NCI-H1048 (cell line): Measurements from ENCODE around the gene NEUROD2.

ENCODE experiments used
- DNase-seq: peaks from one replicate; lab custom pipeline; 2025; lab: John Stamatoyannopoulos, UW

NEUROD2 gene

GRCh38 chr17:39607851-39608130 lies at the start of gene NEUROD2:
NEUROD2 (minus strand) TSS chr17:39607920; CDS start chr17:39606599, 1,321 bp downstream.
- no peak for DNase-seq

GRCh38 chr17:39655105-39655504 lies 47.4 kb upstream of the NEUROD2 start:
- DNase-seq = no peak

GRCh38 chr17:39653662-39654331 lies 46.1 kb upstream of the NEUROD2 start:
- DNase-seq = no peak

GRCh38 chr17:39653316-39653661 lies 45.6 kb upstream of the NEUROD2 start:
- DNase-seq = no peak

DNA sequence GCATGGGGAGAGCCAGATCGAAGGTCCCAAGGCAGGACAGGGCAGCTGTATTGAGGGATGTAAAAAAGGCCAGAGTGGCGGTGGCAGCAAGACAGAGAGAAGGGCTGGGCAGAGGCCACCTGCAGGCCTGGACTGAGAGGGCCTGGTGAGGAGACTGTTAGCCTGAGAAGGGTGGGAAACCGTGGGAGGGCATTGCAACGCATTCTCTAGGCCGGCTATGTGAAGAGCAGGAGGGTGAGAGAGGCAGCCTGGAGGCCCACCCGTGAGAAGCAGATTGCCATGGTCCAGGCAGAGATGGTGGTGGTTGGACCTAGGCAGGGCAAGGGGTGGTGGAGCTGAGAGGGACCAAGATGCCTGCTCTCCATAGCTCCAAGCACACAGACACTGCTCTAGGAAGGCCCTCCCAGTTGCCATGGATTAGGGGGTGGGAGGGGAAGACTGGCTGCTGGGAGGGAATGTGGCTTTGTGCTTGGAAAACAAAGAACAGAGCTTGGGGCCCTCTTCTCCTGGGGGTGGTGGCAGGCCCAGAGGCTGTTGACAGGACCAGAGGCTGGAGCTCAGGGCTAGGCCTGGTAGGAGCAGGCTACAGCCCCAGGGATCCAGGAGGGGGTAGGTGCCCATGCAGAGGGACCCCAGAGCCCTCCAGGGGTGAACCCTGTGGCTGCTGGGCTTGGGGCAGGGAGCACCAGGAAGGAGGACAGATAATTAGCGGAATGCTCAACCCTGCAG lies 45.0 kb upstream of the NEUROD2 start:
- no peak for DNase-seq

GRCh38 chr17:39651923-39652586 lies 44.3 kb upstream of the NEUROD2 start:
- DNase-seq = no peak

- DNase-seq = no peak
Measured at GRCh38 chr17:39650121-39650579, 42.4 kb upstream of the NEUROD2 start.

GRCh38 chr17:39648616-39649366 lies 41.1 kb upstream of the NEUROD2 start:
- no peak for DNase-seq

DNA sequence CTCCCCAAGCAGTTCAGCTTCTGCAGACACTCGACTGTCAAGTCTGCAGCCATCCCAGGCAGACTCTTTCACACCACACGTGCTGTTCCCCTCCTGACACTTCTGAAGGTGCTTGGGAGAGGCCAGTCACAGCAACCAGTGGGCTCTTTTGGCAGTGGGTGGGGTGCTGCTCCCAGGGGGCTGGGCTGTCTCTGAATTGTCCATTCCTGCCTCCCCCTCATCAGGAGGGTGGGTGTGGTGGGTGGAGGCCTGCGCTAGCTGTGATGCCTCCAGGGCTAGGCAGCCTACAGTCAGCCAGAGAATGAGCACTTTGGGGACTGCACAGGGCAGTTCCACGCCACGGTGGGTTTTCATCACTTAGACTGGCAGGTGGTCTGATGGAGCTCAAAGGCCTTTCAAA lies 39.5 kb upstream of the NEUROD2 start:
- no peak for DNase-seq

GRCh38 chr17:39643271-39643670 lies 35.6 kb upstream of the NEUROD2 start:
- DNase-seq = no peak

- DNase-seq = no peak
Measured at GRCh38 chr17:39642291-39643074, 34.8 kb upstream of the NEUROD2 start.

- DNase-seq = no peak
Measured at GRCh38 chr17:39641883-39642282, 34.2 kb upstream of the NEUROD2 start.

- DNase-seq = no peak
Measured at GRCh38 chr17:39641097-39641496, 33.4 kb upstream of the NEUROD2 start.

GRCh38 chr17:39640591-39641031 lies 32.9 kb upstream of the NEUROD2 start:
- no peak for DNase-seq

DNA sequence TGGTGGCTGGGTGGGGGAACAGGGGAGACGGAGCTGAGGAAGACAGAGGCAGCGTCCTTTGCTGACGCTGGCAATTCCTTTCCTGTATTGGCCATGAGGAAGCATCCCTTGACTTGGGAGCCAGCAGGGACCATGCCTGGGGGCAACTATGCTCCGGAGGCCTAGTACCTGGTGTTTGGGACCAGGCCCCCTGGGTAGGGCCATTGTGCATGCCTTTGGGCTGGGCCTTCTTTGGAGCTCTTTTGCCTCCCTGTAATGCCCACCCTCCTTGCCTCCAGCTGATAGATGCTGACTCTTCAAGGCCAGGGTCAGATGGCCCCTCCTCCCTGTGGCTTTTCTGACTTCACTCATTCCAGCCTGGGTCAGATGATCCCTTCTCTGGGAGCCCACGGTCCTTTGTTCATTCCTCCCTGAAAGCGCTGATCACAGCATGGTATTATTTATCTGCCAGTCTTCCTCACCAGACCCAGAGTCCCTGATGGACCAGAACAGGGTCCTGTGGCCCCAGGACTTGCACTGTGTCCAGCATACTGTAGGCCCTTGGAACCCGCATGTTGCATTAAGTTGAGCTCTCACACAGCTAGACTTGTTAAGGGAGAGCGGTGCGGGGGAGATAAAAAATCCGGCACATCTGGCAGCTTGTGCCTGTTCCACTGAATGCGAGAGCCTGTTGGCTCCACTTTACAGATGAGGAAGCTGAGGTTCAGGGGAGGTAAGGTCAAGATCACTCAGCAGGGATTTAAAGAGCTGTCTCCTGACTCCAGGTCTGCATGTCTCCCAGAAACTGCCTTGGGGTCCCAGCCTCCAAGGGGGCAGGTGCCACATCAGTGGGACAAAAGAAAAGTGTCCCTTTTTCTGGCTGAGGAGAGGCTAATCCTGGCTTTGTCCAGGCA lies 32.1 kb upstream of the NEUROD2 start:
- DNase-seq = no peak

GRCh38 chr17:39639043-39639442 lies 31.3 kb upstream of the NEUROD2 start:
- no peak for DNase-seq

- no peak for DNase-seq
Measured at GRCh38 chr17:39638317-39638716, 30.6 kb upstream of the NEUROD2 start.

DNA sequence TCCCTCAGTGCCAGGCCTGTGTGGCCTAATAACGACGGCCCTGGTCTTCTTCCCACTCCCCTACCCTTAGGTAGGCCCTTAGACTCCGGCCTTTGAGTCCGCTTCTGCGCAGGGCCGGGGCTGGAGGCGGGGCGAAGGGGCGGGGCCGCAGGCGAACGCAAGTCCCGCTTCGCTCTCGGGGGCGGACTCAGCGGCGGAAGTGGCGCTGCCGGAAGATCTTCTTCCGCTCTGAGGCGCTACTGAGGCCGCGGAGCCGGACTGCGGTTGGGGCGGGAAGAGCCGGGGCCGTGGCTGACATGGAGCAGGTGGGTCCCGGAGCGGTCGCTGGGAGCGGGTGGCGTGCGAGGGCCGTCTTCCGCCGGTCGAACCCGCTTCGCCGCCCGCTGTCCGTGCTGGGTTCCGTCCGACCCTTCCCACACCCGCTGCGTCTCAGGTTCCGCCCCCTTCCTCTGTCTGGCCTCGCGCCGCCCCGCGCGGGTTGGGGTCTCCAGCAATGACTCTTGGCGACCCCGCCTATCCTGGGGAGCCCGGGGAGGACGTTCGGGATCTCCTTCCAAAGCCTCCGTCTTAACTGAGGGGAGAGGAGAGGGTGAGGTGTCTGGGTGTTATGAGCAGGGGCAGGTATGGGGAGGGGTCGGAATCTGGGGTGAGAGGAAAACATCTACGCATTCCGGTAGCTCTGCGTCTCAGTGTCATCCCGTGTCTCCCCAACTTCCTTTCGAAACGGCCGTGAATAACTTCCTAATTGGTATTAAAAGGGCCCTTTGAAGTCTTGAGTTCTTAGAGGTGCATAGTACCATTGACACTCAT lies 29.4 kb upstream of the NEUROD2 start, which contains the start of gene STARD3:
Gene STARD3, plus strand, starts transcription at position 218 of the 810 bp plus-strand sequence. CDS start 16,388 bp downstream, outside the sequence.
- DNase-seq = peak; percentile 70

- DNase-seq = no peak
Measured at GRCh38 chr17:39636587-39636926, 28.8 kb upstream of the NEUROD2 start.
